HG03469 (cell line): ENCODE results near the gene ZBED4.
"Not testable (repeated sequence)": the region's sequence is repeated elsewhere in the genome, so short reads cannot be mapped to it uniquely, and the experiment has no call there.

Source experiments
- ATAC-seq: cut with Tn5 transposase; IDR thresholded peaks from one replicate; pipeline ENCODE4 v1.9.1; 2021; ENCODE audit warnings: mild to moderate bottlenecking, moderate library complexity, moderate number of reproducible peaks; ENCODE audit not compliant: unreplicated experiment

The ZBED4 gene

DNA sequence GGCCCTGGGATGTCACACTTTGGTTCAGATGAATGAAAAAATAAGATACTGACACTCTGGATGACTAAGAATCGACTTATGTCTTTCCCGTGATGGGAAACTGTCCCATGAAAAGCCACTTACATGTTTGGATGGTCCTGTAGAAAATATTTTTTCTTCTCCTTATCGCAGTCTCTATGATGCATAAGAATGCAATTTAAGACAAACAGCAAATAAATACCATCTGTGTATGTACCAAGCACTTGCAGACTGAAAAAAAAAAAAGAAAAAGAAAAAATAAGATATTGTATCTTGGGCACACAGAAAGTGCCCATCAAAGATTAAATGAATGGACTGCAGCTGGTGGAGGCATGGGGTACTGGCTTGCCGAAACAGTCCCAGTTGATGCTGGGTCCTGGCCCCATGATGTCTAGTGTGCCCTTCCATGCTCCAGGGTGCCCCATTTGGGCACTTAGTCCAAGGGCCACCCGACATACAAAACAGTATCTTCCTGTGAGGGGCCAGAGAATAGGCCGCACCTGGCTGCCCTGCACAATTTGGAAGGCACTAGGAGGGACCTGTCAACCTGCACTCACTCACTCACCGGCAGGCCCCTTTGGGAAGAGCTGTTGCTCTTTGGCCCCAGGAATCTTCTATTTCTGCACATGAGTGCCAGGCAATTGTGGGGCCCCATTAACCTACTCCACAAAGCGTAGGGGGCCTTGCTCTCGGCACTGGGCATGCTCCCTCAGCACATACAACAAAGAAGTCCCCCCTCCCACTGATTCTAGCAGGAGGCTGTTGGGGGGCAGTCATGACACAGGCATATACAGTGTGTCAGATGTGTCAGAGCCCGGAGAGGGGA, 2.5 kb upstream of the ZBED4 start:
- ATAC-seq: no peak

DNA sequence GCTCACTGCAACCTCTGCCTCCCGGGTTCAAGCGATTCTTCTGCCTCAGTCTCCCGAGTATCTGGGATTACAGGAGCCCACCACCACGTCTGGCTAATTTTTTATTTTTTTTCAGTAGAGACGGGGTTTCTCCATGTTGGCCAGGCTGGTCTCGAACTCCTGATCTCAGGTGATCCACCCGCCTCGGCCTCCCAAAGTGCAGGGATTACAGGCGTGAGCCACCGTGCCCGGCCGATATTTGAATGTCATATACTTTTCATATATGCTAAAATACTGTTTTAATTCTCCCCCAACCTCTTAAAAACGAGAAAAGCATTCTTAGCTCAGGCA, 1.1 kb upstream of the ZBED4 start:
- ATAC-seq: not testable (repeated sequence)

DNA sequence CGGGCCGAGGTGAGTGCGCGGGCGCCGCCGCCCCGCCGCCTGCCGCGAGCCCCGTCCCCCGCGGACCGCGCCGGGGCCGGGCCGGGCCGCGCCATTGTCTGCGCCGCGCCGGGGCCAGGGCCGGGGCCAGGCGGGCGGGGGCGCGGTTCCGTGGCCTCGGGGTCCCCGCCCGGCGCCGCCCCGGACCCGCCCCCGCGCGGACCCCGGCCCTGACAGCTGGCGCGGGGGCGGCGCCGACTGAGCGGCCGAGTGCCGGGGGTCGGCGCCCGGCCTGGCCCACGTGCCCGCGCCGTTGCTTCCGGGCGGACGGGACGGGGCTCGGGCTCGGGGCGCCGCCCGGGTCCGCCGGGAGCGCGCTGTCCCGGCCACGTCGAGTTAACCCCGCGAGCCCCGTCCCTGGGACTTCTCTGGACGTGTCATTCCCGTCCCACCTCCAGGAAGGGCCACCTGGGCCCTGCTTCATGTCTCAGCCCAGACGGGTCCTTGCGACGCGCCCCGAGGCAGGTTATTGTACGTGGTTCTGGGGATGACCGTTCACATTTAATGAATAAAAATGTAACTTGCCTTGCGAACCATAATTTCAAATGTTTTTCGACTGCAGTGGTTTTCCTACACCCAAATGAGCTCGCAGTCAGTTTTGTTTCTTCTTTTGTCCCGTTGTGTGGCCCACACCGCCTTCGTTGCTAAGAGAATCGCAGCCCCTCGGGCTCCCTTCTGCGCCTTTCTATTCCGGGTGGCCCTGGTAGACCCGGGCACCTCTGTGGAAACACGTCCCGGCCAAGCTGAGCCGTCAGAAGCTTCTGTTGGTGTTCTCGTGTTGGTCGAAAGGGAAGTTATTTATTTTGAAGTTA, 562 bp downstream of the ZBED4 start:
- ATAC-seq: peak; percentile 7

DNA sequence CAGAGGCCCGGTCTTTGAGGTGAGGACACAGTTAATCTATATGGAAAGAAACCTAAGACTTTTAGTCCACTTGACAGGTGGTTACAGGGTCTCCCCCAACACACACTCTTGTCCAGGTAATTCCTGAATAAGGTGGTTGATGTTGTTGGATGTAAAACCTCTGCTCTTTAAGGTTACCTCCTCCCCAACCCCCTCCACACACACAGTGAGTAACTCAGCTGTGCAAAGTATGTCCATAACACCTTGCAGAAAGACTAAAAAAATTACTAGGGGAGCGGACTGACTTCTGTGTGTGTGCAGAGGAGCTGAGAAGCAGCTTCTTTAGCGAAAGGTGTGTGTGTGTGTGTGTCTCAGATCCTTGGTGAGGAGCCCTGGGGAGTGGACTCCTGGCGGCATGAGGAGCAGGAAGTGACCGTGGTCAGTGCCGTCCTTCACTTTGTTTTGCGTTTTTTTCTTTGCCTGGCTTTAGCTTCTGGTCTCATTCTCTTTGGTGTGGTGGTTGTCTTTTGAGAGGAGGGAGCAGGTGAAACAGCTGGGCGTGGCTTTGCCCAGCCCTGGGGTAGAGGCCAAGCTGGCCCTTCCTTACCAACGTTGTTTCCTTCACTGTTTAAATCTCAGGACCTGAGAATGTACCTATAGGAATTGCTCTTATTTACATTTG, 1.7 kb downstream of the ZBED4 start:
- ATAC-seq: no peak

DNA sequence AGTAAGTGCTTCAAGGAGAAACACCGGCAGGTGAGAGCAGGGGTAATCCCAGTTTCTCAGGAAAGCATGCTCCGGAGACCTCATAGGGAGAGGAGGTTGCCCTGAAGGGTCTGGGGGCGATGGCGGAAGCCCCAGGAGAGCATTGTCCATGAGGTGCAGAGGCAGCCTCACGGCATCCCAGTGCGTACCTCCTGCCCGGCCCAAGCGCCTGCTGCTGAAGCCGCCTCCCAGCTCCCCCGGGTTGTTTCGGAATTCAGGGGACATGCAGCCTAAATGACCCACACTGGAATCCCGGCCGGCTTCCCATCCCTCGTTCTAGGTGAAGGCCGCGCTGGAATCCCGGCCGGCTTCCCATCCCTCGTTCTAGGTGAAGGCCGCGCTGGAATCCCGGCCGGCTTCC, 2.7 kb downstream of the ZBED4 start:
- ATAC-seq: no peak

DNA sequence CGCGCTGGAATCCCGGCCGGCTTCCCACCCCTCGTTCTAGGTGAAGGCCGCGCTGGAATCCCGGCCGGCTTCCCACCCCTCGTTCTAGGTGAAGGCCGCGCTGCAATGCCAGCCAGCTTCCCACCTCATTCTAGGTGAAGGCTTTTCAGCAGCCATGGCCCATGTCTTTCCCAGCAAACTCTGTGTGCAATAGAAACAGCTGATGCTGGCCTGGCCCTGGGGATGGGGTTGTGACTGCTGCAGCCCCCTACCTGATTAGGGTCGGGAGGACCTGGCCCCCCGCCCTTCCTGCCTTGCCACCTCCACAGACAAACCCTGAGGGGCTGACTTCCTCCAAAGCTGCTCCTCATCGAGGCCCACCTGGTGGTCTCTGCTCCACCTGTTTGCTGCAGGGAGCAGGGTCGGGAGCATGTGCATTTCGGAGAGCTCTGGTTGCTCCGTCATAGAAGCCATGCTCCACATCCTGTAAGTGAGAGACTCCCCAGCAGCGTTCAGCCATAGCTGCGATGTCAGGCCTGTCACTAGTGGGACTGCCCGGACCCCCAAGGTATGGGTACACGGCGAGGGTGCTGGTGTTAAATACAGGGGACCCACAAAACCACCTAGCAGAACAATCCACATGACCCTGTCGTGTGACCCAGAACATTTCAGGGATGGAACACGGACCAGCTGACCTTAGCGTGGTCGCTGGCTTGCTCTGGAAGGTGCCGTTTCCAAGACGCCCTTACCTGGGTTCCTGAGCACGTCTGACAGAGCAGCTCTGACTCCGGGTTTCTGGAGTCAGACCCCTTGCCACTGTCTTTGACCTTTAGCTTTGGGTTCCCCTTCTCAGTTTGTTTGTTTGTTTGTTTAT, 3.3 kb downstream of the ZBED4 start:
- ATAC-seq: no peak

DNA sequence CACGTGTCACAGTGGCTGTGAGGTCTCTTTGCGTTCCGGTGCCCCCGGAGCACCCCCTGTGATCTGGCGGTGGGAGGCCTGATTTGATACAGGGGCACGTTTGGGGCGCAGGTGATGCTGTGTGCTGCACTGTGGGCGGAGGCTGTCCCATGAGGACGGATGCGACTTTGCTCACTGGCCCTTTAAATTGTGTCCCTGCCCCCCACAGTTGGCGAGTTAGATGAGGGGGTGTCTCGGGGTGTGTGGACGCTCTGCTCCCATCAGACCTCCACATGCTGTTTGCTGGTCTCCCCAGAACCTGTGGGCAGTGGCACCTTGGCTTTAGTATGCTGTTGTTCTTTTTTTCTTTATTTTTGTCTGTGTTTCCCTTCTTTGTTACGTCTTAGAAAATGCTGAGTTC, 5.2 kb downstream of the ZBED4 start:
- ATAC-seq: no peak

DNA sequence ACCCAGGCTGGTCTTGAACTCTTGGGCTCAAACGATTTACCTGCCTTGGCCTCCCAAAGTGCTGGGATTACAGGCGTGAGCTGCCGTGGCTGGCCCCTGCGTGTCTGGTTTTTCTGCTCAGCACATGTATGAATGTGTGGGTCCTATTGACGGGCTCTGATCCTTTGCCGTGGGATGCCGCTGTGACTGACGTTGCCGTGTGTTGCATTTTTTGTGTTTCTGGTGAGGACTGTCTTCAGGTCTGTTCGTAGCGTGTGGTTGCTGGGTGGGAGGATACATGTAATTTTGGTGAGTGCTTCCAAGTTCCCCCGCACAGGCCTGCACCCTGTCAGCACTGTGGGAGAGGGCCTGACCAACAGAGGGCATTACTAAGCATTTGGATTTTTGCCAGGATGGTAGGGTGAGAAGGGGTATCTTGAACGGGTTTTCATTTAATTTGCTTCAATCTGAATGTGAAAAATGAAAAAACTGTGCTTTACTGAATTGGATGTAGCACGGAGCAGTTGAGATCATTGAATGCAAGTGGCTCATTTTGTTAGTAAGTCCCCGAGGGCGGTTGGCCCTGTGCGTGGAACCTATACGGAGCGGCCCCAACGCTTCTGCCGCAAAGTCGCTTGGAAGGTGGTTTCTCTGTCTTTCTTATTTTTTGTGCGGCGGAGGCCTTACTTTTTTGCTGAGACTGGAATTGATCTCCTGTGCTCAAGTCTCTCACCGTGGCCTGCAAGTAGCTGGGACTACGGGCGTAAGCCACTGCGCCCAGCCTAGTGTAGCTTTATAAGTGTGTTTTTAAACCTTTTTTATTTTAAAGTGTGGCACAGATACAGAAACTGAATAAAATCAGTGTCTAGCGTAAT, 8.2 kb downstream of the ZBED4 start:
- ATAC-seq: no peak

DNA sequence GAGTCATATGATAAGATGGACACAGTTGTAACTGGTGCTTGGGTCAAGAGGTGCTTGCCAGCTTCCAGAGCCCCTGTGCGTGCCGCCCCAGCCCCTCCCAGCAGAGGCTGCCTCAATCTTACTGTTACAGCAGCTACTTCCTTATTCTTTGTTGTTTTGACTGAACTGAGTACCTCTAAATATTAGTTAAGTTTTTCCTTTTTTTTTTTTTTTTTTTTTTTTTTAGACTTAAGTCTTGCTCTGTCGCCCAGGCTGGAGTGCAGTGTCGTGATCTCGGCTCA, 8.8 kb downstream of the ZBED4 start:
- ATAC-seq: no peak

DNA sequence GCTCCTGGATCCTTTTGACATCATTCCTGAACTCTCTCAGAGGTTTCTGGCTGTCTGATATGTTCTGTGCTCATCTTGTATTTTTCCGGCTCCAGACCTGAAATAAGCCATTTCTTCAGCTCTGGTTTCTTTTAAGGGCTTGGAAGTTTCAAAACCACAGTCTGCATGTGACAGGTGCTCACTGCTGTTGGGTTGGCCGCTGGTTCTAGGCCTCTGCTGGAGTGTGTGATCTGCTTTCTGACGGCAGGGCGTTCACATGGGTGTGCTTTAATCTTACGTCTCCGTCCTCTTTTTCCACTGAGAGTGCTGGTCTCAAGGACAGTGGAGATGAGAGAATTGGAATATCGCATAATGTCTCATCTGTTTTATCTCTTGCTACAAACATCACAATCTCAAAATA, 10.3 kb downstream of the ZBED4 start:
- no peak for ATAC-seq

DNA sequence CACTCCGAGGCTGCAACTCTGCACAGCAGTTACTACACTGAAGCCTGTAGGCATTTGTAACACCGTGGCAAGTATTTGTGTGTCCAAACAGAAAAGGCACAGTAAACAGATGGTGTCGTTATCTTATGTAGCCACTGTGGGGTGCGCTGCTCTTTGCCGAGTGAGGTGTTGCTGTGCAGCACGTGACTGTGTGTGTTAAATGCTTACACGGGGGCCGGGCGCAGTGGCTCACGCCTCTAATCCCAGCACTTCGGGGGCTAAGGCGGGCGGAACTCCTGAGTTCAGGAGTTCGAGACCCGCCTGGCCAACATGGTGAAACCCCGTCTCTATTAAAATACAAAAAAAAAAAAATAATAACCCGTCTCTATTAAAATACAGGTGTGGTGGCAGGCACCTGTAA, 11.5 kb downstream of the ZBED4 start:
- ATAC-seq: no peak

DNA sequence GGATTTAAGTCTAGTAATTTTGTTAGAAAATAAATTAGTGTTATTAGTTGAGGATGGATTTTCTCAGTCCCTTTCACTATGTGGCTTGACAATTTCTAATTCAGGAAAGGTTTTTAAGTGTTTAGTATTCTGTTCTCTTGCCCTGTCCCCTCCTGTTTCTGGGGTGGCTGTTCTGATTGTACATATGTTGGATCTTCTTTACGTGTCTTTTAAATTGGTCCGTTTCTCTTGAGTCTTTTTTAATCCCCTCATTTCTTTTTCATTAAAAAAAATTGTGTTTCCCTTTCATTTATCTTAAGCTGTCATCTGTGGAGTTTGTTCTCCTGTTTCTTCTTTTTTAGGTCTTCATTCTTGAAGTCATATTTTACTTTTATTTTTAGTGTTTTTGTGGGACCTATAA, 12.5 kb downstream of the ZBED4 start:
- ATAC-seq: no peak

DNA sequence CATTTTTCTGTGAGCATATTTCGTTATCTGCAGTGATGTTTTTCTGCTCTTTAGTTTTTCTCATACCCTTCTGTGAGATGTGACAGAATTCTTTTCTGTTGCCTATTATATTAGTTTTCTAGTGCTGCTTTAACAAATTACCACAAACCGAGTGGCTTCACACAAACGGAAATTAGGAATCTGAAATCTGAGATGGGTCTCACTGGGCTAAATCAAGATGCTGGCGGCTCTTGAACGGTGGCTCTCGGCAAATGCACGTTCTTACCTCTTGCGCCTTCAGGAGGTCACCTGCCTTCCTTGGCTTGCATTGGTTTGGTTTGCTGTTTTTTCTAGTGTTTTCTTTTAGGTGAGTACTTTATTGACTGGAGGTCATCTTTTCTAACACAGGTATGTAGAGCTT, 13.0 kb downstream of the ZBED4 start:
- no peak for ATAC-seq

DNA sequence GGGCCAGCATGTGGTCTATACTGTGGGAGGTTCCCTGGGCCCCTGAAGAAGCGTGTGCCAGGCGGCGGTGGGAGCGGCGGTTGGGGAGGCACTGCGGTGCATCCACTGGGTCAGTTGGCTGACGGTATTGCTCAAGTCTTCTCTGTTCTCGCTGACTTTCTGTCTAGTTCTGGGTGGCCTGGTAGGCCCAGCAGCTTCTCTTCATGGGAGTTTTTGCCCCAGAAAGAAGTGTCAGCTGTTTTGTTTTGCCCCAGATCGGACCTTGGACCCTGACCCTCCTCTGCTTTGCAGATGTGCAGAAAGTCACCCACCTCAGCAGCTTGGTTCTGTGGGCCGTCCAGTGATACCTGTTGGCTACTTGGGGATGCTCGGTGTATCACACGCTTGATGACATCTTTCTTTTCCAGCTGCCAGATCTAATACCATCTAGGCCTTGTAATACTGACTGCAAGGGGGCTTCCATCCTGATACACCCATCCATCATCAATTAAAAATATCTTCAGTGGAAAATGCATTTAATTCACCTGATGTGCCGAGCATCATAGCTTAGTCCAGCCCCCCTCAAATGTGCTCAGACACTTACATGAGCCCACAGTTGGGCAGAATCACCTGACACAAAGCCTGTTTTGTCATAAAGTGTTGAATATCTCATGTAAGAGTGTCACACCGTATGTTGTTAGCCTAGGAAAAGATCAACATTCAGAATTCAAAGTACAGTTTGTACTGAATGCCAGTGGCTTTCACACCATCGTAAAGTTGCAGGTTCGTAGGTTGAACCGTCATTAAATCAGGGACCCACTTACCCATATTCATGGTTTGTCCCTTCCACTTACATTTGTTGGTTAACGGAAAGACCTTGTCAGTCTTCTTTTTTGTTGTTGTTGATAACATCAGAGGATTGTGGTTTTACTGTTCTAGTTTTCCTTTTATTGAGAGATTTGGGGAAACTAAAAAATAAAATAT, 13.9 kb downstream of the ZBED4 start:
- ATAC-seq: no peak

DNA sequence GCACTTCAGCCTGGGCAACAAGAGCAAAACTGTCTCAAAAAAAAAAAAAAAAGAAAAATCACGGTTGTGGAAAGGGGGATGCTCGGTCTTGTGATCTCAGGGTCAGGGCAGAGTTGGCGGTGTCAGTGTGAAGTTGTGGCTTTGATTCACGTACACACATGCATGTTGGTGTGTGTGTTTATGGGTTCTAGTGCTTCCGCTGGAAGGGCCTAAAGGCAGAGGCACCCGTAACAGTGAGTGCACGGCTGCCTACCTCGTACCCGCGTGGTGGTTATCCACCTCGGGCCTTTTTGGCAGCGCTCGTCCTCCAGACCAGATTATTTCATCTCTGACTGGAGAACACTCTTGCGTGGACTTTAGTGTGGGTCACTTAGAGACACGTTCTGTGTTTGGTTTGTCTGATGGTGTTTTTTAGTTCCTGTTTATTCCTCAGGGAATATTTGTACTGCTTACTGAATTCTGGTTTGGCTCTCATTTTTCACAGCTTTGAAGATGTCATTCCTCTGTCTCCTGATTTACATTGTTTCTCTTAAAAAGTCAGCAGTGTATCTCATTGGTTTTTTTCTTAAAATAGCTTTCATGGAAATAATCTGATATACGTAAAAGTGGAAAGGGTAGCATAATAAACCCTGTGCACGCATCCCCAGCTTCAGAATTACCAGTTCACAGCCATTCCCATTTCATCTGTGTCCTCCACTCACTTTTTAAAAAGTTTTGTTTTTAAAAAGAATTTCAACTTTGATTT, 15.6 kb downstream of the ZBED4 start:
- ATAC-seq: no peak

DNA sequence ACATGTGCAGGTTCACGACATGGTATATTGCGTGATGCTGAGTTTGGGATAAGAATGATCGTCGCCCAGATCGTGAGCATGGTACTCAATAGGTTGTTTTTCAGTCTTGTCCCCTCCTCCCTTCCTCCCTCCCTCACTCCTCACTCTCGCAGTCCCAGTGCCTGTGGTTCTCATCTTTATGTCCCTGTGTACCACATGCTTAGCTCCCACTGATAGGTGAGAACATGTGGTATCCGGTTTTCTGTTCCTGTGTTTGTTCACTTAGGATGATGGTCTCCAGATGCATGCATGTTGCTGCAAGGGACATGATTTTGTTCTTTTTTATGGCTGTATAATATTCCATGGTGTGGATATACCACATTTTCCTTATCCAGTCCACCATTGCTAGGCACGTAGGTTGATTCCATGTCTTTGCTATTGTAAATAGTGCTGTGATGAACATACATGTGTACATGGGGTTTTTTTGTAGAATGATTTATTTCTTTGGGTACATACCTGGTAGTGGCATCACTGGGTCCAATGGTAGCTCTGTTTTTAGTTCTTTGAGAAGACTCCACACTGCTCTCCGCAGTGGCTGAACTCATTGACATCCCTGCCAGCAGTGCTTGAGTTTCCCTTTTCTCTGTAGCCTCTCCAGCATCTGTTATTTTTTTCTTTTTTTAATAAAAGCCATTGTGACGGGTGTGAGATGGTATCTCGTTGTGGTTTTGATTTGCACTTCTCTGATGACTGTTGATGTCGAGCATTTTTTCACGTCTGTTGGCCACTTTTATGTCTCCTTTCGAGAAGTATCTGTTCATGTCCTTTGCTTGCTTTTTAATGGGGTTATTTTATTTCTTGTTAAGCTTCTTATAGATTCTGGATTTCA, 16.4 kb downstream of the ZBED4 start:
- ATAC-seq: no peak

DNA sequence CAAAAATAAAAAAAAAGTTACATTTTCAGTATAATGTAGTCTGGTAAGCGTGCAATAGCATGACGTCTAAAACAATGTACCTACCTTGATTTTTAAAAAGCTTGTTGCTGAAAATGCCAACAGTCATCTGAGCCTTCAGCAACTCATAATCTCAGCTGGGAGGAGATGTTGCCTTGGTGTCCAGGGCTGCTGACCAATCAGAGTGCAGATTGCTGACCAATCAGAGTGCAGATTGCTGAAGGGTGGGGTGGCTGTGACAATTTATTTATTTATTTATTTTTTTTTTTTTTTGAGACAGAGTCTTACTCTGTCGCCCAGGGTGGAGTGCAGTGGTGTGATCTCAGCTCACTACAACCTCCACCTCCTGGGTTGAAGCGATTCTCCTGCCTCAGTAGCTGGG, 17.8 kb downstream of the ZBED4 start:
- no peak for ATAC-seq
